Right ventricle myocardium superior (tissue), 1 donor: ENCODE measurements around the gene AFM. TPM values are rescaled to one million over a fixed set of nuclear protein-coding genes. Genes with fewer than 3 reads are reported as not detected.

Experiments used
- ATAC-seq: fragments of 200-7000 bp; cut with Tn5 transposase; one replicate; pipeline ENCODE4 v1.9.1; 2020; ENCODE audit warnings: mild to moderate bottlenecking; ENCODE audit not compliant: poor library complexity
- DNase-seq: peaks from one replicate; pipeline ENCODE4 v3.0.0-alpha.2; 2020
- intact Hi-C: fragments of 100-400 bp; cut with DNase I; formaldehyde crosslinking; loops from one replicate; pipeline ENCODE4 v1.11.2; 2022
- long read RNA-seq: library from polyadenylated mRNA; unstranded; transcript quantifications from one replicate; pipeline ENCODE4 v2.0.0, GENCODE V29; 2021
- total RNA-seq: library from RNA; stranded (reverse); fragmentation: NEBNext Ultra II Directional; extraction: Animal tissue kit (Norgen Biotek cat#: 25700); gene quantifications from one replicate; pipeline ENCODE4 v1.2.1, GENCODE V29; 2021
- donor health status: DM: no; HTN: yes; CAD: no; lungs with severe emphysema.

The AFM gene
- not detected for total RNA-seq
- long read RNA-seq = 0 reads

DNA sequence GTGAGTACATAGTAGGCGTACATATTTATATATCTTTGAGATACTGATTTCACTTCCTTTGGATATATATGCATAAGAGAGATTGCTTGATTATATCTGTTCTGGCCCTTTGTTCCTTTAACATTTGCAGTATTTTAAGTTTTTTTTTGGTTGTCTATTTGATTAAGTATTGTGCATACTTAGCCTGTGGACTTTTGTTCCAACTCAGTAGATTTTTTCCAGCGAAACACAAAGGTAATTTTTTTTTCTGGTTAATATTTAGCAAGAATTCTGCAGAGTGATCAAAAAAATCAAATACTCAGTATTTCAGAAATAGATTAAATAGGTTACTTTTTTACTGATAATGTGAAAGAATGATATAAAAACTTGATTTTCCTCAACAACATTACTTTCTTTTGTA, at the start of gene AFM:
Gene AFM (plus strand): TSS at position 388 of the 400 bp plus-strand sequence. CDS start 31 bp downstream, outside the sequence.
- ATAC-seq (no peak), DNase-seq (no peak)
- intact Hi-C loops = no loop called here

DNA sequence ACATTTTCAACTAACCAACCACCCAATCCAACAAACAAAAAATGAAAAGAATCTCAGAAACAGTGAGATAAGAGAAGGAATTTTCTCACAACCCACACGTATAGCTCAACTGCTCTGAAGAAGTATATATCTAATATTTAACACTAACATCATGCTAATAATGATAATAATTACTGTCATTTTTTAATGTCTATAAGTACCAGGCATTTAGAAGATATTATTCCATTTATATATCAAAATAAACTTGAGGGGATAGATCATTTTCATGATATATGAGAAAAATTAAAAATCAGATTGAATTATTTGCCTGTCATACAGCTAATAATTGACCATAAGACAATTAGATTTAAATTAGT, 49.8 kb upstream of the AFM start:
- intact Hi-C loops = no loop called here
- no peak for DNase-seq
- no peak for ATAC-seq

DNA sequence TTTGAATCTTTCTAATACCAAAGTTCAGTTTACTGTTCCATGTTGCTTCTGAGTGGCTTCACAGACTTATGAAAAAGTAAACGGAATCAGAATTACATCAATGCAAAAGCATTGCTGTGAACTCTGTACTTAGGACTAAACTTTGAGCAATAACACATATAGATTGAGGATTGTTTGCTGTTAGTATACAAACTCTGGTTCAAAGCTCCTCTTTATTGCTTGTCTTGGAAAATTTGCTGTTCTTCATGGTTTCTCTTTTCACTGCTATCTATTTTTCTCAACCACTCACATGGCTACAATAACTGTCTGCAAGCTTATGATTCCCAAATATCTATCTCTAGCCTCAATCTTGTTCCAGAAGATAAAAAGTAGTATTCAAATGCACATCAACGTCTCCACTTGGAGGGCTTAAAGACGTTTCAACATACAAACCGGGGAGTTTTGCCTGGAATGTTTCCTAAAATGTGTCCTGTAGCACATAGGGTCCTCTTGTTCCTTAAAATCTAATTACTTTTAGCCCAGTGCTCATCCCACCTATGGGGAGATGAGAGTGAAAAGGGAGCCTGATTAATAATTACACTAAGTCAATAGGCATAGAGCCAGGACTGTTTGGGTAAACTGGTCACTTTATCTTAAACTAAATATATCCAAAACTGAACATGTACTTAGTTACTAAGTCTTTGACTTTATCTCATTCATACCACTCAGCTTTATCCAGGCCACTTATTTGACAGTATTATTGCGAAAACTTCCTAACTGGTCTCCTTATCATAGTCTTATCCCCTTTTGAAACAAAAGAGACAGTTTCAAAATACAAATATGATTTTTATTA, 49.2 kb upstream of the AFM start:
- DNase-seq = no peak
- intact Hi-C loops = no loop called here

GRCh38 chr4:73433140-73433539, 48.4 kb upstream of the AFM start:
- ATAC-seq (no peak), DNase-seq (no peak)
- intact Hi-C loops = no loop called here

More for the DNA sequence above, 49.2 kb upstream of the AFM start:
- ATAC-seq = no peak

- DNase-seq (no peak), ATAC-seq (no peak)
- intact Hi-C loops = no loop called here
Measured at GRCh38 chr4:73434311-73434710, 47.2 kb upstream of the AFM start.

GRCh38 chr4:73435984-73436383, 45.6 kb upstream of the AFM start, which contains the start of gene AFP:
AFP (plus strand) TSS chr4:73436221; CDS start chr4:73436263, 42 bp downstream.
- intact Hi-C loops = no loop called here

DNA sequence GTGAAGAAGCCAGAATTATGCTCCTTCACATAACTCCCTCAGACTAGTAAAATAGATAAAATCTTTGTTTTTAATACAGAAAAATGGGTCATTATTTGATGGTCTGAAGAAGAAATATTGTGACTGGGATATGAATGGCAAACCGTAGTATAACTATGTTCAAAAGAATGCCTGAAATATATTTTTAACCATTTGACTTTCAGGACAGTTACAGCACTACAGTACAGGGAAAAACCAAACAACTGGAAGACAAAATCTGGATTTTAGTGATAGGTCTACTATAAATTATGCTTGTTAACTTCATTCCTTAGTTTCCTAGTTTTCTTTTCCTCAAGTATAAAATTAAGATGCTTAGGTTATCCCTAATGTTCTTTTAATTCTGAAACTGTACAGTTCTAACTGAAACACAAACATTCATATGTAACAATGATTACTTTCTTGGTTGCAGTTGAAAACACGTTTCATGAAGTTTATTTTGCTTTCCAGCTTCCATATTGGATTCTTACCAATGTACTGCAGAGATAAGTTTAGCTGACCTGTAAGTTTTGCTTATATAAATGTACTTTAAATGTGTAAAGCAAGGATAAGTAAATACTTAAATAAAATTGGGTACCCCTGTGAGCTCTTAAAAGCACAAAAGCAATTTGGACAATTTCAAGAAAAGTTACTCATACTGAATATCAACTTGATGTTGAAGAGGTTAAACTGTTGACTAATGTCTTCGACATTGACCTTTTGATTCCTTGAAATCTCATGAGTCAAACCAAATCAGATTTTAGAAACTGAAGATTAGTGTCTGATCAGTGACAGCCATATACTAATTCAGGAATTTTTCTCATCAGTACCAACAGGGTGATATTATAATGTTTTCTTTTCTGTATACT, 44.6 kb upstream of the AFM start:
- intact Hi-C loops = no loop called here
- no peak for ATAC-seq

More at GRCh38 chr4:73435984-73436383, 45.6 kb upstream of the AFM start, which contains the start of gene AFP:
- DNase-seq (no peak), ATAC-seq (no peak)

DNA sequence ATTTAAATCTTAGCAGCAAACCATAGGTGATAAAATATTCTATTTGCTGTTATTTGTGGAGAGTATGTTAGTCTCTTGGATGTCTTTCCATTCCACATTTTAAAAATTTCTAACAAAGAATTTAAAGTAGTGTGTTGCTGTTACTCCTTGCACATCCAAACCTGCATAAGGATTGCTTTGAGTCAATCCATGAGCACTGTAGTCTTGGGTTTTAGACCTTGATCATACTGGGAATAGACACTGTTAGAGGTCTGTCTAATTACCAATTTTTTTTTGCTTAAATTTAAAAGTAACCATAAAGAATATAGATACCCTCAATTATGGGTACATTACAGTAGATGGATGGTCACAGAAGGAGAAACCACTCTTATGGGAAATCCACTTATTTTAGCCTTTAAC, 44.0 kb upstream of the AFM start:
- ATAC-seq (no peak), DNase-seq (no peak)
- intact Hi-C loops = no loop called here

More for the DNA sequence above, 44.6 kb upstream of the AFM start:
- no peak for DNase-seq

DNA sequence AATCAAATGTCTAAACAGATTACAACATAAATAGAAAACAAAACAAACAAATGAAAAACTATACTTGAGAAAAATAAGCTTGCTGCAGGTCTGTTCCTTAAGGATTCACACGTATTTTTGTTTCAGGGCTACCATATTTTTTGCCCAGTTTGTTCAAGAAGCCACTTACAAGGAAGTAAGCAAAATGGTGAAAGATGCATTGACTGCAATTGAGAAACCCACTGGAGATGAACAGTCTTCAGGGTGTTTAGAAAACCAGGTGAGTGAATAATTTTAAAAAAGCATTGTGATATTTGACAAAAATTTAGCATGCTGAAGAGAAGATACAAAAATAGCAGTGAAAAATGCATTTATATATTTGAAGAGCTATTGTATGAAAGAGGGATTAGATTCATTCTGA, 43.5 kb upstream of the AFM start:
- intact Hi-C loops = no loop called here
- DNase-seq (no peak), ATAC-seq (no peak)

GRCh38 chr4:73438582-73439215, 42.8 kb upstream of the AFM start:
- no peak for ATAC-seq
- intact Hi-C loops = no loop called here
- no peak for DNase-seq

GRCh38 chr4:73439445-73439844, 42.1 kb upstream of the AFM start:
- ATAC-seq (no peak), DNase-seq (no peak)
- intact Hi-C loops = no loop called here

GRCh38 chr4:73439991-73440390, 41.6 kb upstream of the AFM start:
- intact Hi-C loops = no loop called here
- DNase-seq = no peak
- ATAC-seq = no peak

GRCh38 chr4:73440653-73441052, 40.9 kb upstream of the AFM start:
- no peak for DNase-seq
- no peak for ATAC-seq
- intact Hi-C loops = no loop called here

- no peak for ATAC-seq
- intact Hi-C loops = no loop called here
Measured at GRCh38 chr4:73442275-73442674, 39.3 kb upstream of the AFM start.

GRCh38 chr4:73443224-73443623, 38.3 kb upstream of the AFM start:
- ATAC-seq = no peak
- intact Hi-C loops = no loop called here

More at GRCh38 chr4:73442275-73442674, 39.3 kb upstream of the AFM start:
- DNase-seq = no peak

GRCh38 chr4:73445383-73446335, 35.9 kb upstream of the AFM start:
- intact Hi-C loops = no loop called here
- DNase-seq (no peak), ATAC-seq (no peak)

More at GRCh38 chr4:73443224-73443623, 38.3 kb upstream of the AFM start:
- no peak for DNase-seq

DNA sequence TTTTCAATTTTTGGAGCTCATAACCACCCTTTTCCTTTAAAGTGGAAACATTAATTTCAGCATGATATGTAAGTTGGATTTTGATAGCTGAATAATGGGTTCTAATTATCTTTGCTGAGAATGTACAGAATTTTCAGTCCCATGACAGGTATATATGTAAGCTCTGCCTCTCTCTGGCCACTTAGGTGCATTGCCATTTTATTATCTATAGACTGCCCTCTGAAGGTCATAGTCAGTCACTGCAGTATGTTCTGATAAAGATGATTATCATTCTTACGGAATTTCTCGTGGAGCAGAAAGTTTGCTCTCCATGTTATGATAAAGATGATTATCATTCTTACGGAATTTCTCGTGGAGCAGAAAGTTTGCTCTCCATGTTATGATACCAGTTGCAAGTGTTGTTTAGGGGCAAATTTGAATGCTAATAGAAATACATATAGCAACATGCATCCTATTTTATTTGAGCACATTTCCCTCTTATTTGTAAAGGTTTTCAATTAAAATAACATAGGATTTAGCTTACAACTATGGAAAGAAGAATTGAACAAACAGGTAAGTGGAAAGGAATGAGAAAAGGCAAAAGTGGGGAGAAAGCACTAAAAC, 35.1 kb upstream of the AFM start:
- no peak for ATAC-seq
- intact Hi-C loops = no loop called here
- DNase-seq = no peak

- intact Hi-C loops = no loop called here
- no peak for ATAC-seq
Measured at GRCh38 chr4:73447671-73448070, 33.9 kb upstream of the AFM start.

More at GRCh38 chr4:73447671-73448070, 33.9 kb upstream of the AFM start:
- DNase-seq = no peak
